H7 (cell line): ENCODE results near the gene TDRD12. TPM values are rescaled to one million over a fixed set of nuclear protein-coding genes. Genes with fewer than 3 reads are reported as not detected.

Source experiments
- DNase-seq: peaks from one replicate; pipeline ENCODE4 v3.0.0; 2012
- H3K27me3 ChIP-seq: 2 replicates; pipeline ENCODE4 v1.6.0; 2011; ENCODE audit warnings: mild to moderate bottlenecking, low read length; ENCODE audit not compliant: control insufficient read depth, insufficient read depth
- H3K36me3 ChIP-seq: replicated peaks from 2 replicates; pipeline ENCODE4 v1.5.1; 2011; ENCODE audit warnings: low read length; ENCODE audit not compliant: control insufficient read depth, insufficient read depth
- H3K4me3 ChIP-seq: 2 replicates; pipeline ENCODE4 v1.5.1; 2011; ENCODE audit warnings: low read depth, mild to moderate bottlenecking, control low read depth, low read length, moderate library complexity; ENCODE audit not compliant: insufficient read depth
- total RNA-seq: library from RNA; depleted of rRNA; stranded (reverse); fragments of >200 nt; shearing (Covaris generic); gene quantifications from 2 replicates; pipeline ENCODE4 v1.2.3, GENCODE V29; 2014

Gene TDRD12
- total RNA-seq, 1 experiment from 2014 or later = 0.55 TPM

GRCh38 chr19:32798201-32798600 lies 78.6 kb downstream of the TDRD12 start:
- H3K36me3 ChIP-seq = no peaks in the 10 kb centered on the region
- no peak for DNase-seq
- no peaks in the 10 kb centered on the region for H3K27me3 ChIP-seq
- H3K4me3 ChIP-seq = no peak overlapping the region

- H3K4me3 ChIP-seq = no peak overlapping the region
- no peak for DNase-seq
- H3K27me3 ChIP-seq = no peaks in the 10 kb centered on the region
- no peaks in the 10 kb centered on the region for H3K36me3 ChIP-seq
Measured at GRCh38 chr19:32800191-32800590, 80.6 kb downstream of the TDRD12 start.

- Histone ChIP-seq H3K27me3 (no peaks in the 10 kb centered on the region), H3K4me3 (no peak overlapping the region), H3K36me3 (no peaks in the 10 kb centered on the region)
- DNase-seq = peak; percentile 67
Measured at GRCh38 chr19:32800754-32801153, 81.2 kb downstream of the TDRD12 start.

GRCh38 chr19:32802840-32803239 lies 83.3 kb downstream of the TDRD12 start:
- H3K27me3 ChIP-seq = no peaks in the 10 kb centered on the region
- H3K36me3 ChIP-seq = no peaks in the 10 kb centered on the region
- no peak for DNase-seq
- no peak overlapping the region for H3K4me3 ChIP-seq

- H3K36me3 ChIP-seq = no peaks in the 10 kb centered on the region
- H3K27me3 ChIP-seq = no peaks in the 10 kb centered on the region
- no peak for DNase-seq
- no peak overlapping the region for H3K4me3 ChIP-seq
Measured at GRCh38 chr19:32808236-32808635, 88.7 kb downstream of the TDRD12 start.

GRCh38 chr19:32809254-32809653 lies 89.7 kb downstream of the TDRD12 start:
- Histone ChIP-seq H3K27me3 (no peaks in the 10 kb centered on the region), H3K4me3 (no peak overlapping the region), H3K36me3 (no peaks in the 10 kb centered on the region)
- no peak for DNase-seq

- Histone ChIP-seq H3K27me3 (no peaks in the 10 kb centered on the region), H3K4me3 (no peak overlapping the region)
- DNase-seq = no peak
Measured at GRCh38 chr19:32809754-32810153, 90.2 kb downstream of the TDRD12 start.

GRCh38 chr19:32810452-32810851 lies 90.9 kb downstream of the TDRD12 start:
- Histone ChIP-seq H3K36me3 (no peaks in the 10 kb centered on the region), H3K27me3 (no peaks in the 10 kb centered on the region)
- DNase-seq = no peak

More at GRCh38 chr19:32809754-32810153, 90.2 kb downstream of the TDRD12 start:
- no peaks in the 10 kb centered on the region for H3K36me3 ChIP-seq

GRCh38 chr19:32811151-32811550 lies 91.6 kb downstream of the TDRD12 start:
- DNase-seq = no peak

More at GRCh38 chr19:32810452-32810851, 90.9 kb downstream of the TDRD12 start:
- H3K4me3 ChIP-seq = no peak overlapping the region

GRCh38 chr19:32812036-32812435 lies 92.5 kb downstream of the TDRD12 start:
- DNase-seq = no peak
- no peak overlapping the region for H3K4me3 ChIP-seq
- H3K27me3 ChIP-seq = no peaks in the 10 kb centered on the region
- H3K36me3 ChIP-seq = no peaks in the 10 kb centered on the region

More at GRCh38 chr19:32811151-32811550, 91.6 kb downstream of the TDRD12 start:
- Histone ChIP-seq H3K36me3 (no peaks in the 10 kb centered on the region), H3K4me3 (no peak overlapping the region), H3K27me3 (no peaks in the 10 kb centered on the region)

GRCh38 chr19:32812571-32812970 lies 93.0 kb downstream of the TDRD12 start:
- Histone ChIP-seq H3K36me3 (no peaks in the 10 kb centered on the region), H3K4me3 (no peak overlapping the region)
- no peak for DNase-seq

GRCh38 chr19:32813862-32814425 lies 94.4 kb downstream of the TDRD12 start:
- Histone ChIP-seq H3K36me3 (no peaks in the 10 kb centered on the region; the same call in 1 of the 2 replicates), H3K27me3 (no peaks in the 10 kb centered on the region), H3K4me3 (no peak overlapping the region)
- DNase-seq = peak; percentile 63

More at GRCh38 chr19:32812571-32812970, 93.0 kb downstream of the TDRD12 start:
- no peaks in the 10 kb centered on the region for H3K27me3 ChIP-seq

- Histone ChIP-seq H3K36me3 (no peaks in the 10 kb centered on the region; the same call in 1 of the 2 replicates), H3K4me3 (no peak overlapping the region), H3K27me3 (no peaks in the 10 kb centered on the region)
- no peak for DNase-seq
Measured at GRCh38 chr19:32814624-32815023, 95.1 kb downstream of the TDRD12 start.

GRCh38 chr19:32816555-32817099 lies 97.1 kb downstream of the TDRD12 start:
- peak; percentile 83 for DNase-seq
- H3K36me3 ChIP-seq = no peaks in the 10 kb centered on the region; the same call in 1 of the 2 replicates
- H3K4me3 ChIP-seq = no peak overlapping the region
- no peaks in the 10 kb centered on the region for H3K27me3 ChIP-seq

GRCh38 chr19:32817569-32818476 lies 98.3 kb downstream of the TDRD12 start:
- Histone ChIP-seq H3K36me3 (no peaks in the 10 kb centered on the region; the same call in 1 of the 2 replicates), H3K4me3 (no peak overlapping the region), H3K27me3 (no peaks in the 10 kb centered on the region)
- no peak for DNase-seq
